HS-5 (cell line): ENCODE data around the gene RTTN.
"Not testable (repeated sequence)": the region's sequence is repeated elsewhere in the genome, so short reads cannot be mapped to it uniquely, and the experiment has no call there.

ENCODE experiments used
- DNase-seq: peaks from one replicate; pipeline ENCODE4 v3.0.0-alpha.2; 2012; ENCODE audit warnings: low read depth

The RTTN gene

GRCh38 chr18:69975294-69975693 lies 230.2 kb downstream of the RTTN start:
- not testable (repeated sequence) for DNase-seq

GRCh38 chr18:69974365-69974764 lies 231.1 kb downstream of the RTTN start:
- no peak for DNase-seq

DNA sequence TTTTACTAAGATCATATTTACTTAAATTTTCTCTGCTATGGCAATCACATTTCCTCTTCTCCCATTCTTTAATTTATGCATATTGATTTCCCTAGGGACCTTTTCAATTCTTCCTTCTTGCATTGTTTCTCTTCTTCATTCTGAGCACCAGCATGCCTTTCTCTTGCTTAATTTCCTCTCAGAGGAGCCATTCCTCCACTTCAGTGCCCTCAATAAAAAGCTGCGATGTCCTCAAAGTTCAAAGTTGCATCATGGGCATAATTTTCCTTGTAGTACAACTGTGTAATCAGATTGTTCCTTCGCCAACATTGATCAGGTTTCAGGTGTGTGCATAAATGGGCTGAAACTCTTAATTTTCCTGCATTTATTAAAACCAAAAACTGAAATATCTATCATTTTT lies 236.0 kb downstream of the RTTN start:
- no peak for DNase-seq

- no peak for DNase-seq
Observed at GRCh38 chr18:69968039-69968438, 237.4 kb downstream of the RTTN start.

- no peak for DNase-seq
Observed at GRCh38 chr18:69963196-69963595, 242.3 kb downstream of the RTTN start.

DNA sequence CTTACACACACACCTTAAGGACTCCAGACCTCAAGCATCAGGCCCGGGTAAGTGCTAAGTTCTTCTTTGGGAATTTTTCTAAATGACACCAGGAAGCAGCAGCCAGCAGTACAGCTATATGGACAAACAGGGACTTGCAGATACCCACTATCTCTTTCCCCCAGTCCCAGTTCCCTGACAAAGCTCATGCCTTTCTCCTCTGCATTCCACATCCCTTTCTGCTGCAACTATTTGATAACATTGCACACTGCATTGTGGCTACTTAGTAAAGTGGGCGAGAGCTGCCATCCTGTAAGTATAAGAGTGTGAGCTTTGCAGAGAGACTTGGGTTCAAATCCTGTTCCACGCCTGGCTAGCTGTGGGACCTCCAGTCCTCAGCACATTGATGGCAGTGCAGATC lies 243.8 kb downstream of the RTTN start:
- no peak for DNase-seq

- no peak for DNase-seq
Observed at GRCh38 chr18:69958422-69958821, 247.1 kb downstream of the RTTN start.

- DNase-seq = no peak
Observed at GRCh38 chr18:69957747-69958146, 247.7 kb downstream of the RTTN start.

- DNase-seq = no peak
Observed at GRCh38 chr18:69956665-69957620, 248.5 kb downstream of the RTTN start.

GRCh38 chr18:69956057-69956456 lies 249.4 kb downstream of the RTTN start:
- no peak for DNase-seq

- DNase-seq = no peak
Observed at GRCh38 chr18:69954719-69955480, 250.6 kb downstream of the RTTN start.

DNA sequence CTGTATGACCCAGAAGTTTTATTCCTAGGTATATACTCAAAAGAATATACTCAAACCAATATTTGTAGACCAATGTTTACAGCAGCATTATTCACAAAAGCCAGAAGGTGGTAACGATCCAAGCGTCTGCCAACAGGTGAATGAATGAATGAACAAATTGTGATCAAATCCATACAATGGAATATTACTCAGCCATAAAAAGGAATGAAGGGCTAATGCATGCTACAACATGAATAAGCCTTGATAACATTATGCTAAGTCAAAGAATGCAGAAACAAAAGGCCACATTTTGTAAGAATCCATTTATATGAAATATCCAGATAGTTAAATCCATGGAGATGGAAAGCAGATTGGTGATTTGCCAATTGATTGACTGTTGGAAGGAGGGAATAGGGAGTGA lies 252.3 kb downstream of the RTTN start:
- no peak for DNase-seq
